NK-92 (cell line): ENCODE data around the gene SCYGR5.
"Not testable (repeated sequence)": the region's sequence is repeated elsewhere in the genome, so short reads cannot be mapped to it uniquely, and the experiment has no call there.

Source experiments
- DNase-seq: peaks from one replicate; lab custom pipeline; 2025; ENCODE audit not compliant: unreplicated experiment; lab: John Stamatoyannopoulos, UW

The SCYGR5 gene

GRCh38 chr2:227671170-227671905 lies 4.7 kb downstream of the SCYGR5 start:
- no peak for DNase-seq

- not testable (repeated sequence) for DNase-seq
These were observed 7.0 kb downstream of the SCYGR5 start for GRCh38 chr2:227673620-227674019.

GRCh38 chr2:227674485-227674884 lies 7.9 kb downstream of the SCYGR5 start:
- DNase-seq, result no peak

- DNase-seq, result no peak
These were observed 11.3 kb downstream of the SCYGR5 start for GRCh38 chr2:227677928-227678327.

- DNase-seq, result no peak
These were observed 17.7 kb downstream of the SCYGR5 start for GRCh38 chr2:227684258-227684657.

- no peak for DNase-seq
These were observed 20.6 kb downstream of the SCYGR5 start for GRCh38 chr2:227687189-227687588.

- no peak for DNase-seq
These were observed 30.5 kb downstream of the SCYGR5 start for GRCh38 chr2:227696990-227697679.

- no peak for DNase-seq
These were observed 35.0 kb downstream of the SCYGR5 start for GRCh38 chr2:227701556-227701955.

- DNase-seq, result no peak
These were observed 36.7 kb downstream of the SCYGR5 start for GRCh38 chr2:227703280-227703732.

GRCh38 chr2:227703961-227704360 lies 37.4 kb downstream of the SCYGR5 start:
- no peak for DNase-seq

- no peak for DNase-seq
These were observed 40.3 kb downstream of the SCYGR5 start for GRCh38 chr2:227706859-227707258.

- no peak for DNase-seq
These were observed 40.8 kb downstream of the SCYGR5 start for GRCh38 chr2:227707390-227707789.

- no peak for DNase-seq
These were observed 44.4 kb downstream of the SCYGR5 start for GRCh38 chr2:227710986-227711385.

GRCh38 chr2:227713291-227713690 lies 46.7 kb downstream of the SCYGR5 start:
- no peak for DNase-seq

- DNase-seq, result no peak
These were observed 49.9 kb downstream of the SCYGR5 start for GRCh38 chr2:227716501-227716900.
